HepG2 (cell line): ENCODE data around the gene CRISPLD2. TPM values are rescaled to one million over a fixed set of nuclear protein-coding genes. Genes with fewer than 3 reads are reported as not detected.
A peak's percentile ranks its signal among the peaks of the same experiment; 100 is the strongest.

Source experiments
- BCLAF1 ChIP-seq: fragments of 450-650 bp; IDR thresholded peaks from 2 replicates; pipeline ENCODE4 v1.6.1; 2017; ENCODE audit warnings: mild to moderate bottlenecking
- CERS6 ChIP-seq: sonication (generic); formaldehyde crosslinking; IDR thresholded peaks from 2 replicates; pipeline ENCODE4 v1.5.0; 2020; ENCODE audit warnings: missing genetic modification reagents
- WIZ ChIP-seq: sonication (generic); formaldehyde crosslinking; IDR thresholded peaks from 2 replicates; pipeline ENCODE4 v1.5.1; 2020; ENCODE audit warnings: mild to moderate bottlenecking, missing genetic modification reagents
- ZBTB37 ChIP-seq: sonication (generic); formaldehyde crosslinking; IDR thresholded peaks from 2 replicates; pipeline ENCODE4 v1.4.0; 2020; ENCODE audit warnings: mild to moderate bottlenecking, missing genetic modification reagents
- ZBTB43 ChIP-seq: sonication (generic); formaldehyde crosslinking; conservative IDR thresholded peaks from 2 replicates; pipeline ENCODE4 v1.4.0; 2020; ENCODE audit warnings: missing genetic modification reagents
- ZBTB7B ChIP-seq: sonication (generic); formaldehyde crosslinking; IDR thresholded peaks from 2 replicates; pipeline ENCODE4 v1.4.0; 2020; ENCODE audit warnings: missing genetic modification reagents
- ZFP36L1 ChIP-seq: sonication (generic); formaldehyde crosslinking; IDR thresholded peaks from 2 replicates; pipeline ENCODE4 v1.8.0; 2022; ENCODE audit warnings: mild to moderate bottlenecking, missing genetic modification reagents, moderate library complexity
- ZHX2 ChIP-seq, 2 experiments: sonication (generic) in 1 of 2; formaldehyde crosslinking in 1 of 2; IDR thresholded peaks; 2 replicates each; pipeline versions ENCODE4 v1.6.1 to v1.9.0; 2014 to 2022; ENCODE audit warnings: antibody characterized with exemption in 1 of 2, borderline replicate concordance in 1 of 2, inconsistent platforms in 1 of 2, low read depth in 1 of 2, missing genetic modification reagents in 1 of 2
- ZMYM3 ChIP-seq: sonication (generic); formaldehyde crosslinking; IDR thresholded peaks from 2 replicates; pipeline ENCODE4 v1.5.1; 2020; ENCODE audit warnings: mild to moderate bottlenecking, missing genetic modification reagents
- ZNF138 ChIP-seq: sonication (generic); formaldehyde crosslinking; IDR thresholded peaks from 2 replicates; pipeline ENCODE4 v1.5.0; 2020; ENCODE audit warnings: mild to moderate bottlenecking, low read depth, missing genetic modification reagents
- ZNF598 ChIP-seq: sonication (generic); formaldehyde crosslinking; IDR thresholded peaks from 2 replicates; pipeline ENCODE4 v1.5.1; 2020; ENCODE audit warnings: mild to moderate bottlenecking, missing genetic modification reagents, borderline replicate concordance
- polyA plus RNA-seq, 8 experiments: library from polyadenylated mRNA; depleted of rRNA in 3 of 8; stranded (reverse) in 7 of 8; unstranded in 1 of 8; fragments of >200 nt; fragmentation: Illumina TruSeq in 4 of 8; extraction: Trizol in 4 of 8; gene quantifications; 2 replicates each; pipeline versions ENCODE4 v1.2.1 to v1.2.3, GENCODE V29; 2011 to 2016; ENCODE audit warnings: low read depth in 4 of 8, missing spikeins in 1 of 8, mixed read lengths in 1 of 8; ENCODE audit not compliant: insufficient read depth in 1 of 8
- total RNA-seq, 5 experiments: library from RNA; depleted of rRNA; stranded (reverse); fragments of >200 nt; fragmentation: Illumina TruSeq; extraction: Trizol; gene quantifications; 2 replicates each; pipeline ENCODE4 v1.2.3, GENCODE V29; 2016; ENCODE audit warnings: low read depth in 1 of 5

Gene CRISPLD2
- total and polyA plus RNA-seq, 2 of the 13 experiments (the other 11 are each of a cell fraction or from before 2014, with no cell fraction given): 0.04 to 0.31 TPM

GRCh38 chr16:84816023-84816422 is 3.8 kb upstream of the CRISPLD2 start (continued):
- TF ChIP-seq BCLAF1: no peak
- TF ChIP-seq ZBTB7B (CRISPR knock-in tag): 0 out of 2 replicates have a peak, but pooled peaks have one; percentile 36
- TF ChIP-seq ZBTB43 (CRISPR knock-in tag): no peak
- TF ChIP-seq ZNF138 (CRISPR knock-in tag): no peak
- TF ChIP-seq WIZ: no peak
- peak; percentile 91 for TF ChIP-seq ZMYM3 (CRISPR knock-in tag)
- TF ChIP-seq ZFP36L1 (CRISPR knock-in tag): no peak
- no peak for TF ChIP-seq ZBTB37 (CRISPR knock-in tag)
- 0 out of 2 replicates have a peak, but pooled peaks have one; percentile 21 for TF ChIP-seq ZHX2 (IDR thresholded peaks at IDR 0.05; ENCODE audit: low read depth)
- no peak for TF ChIP-seq ZHX2 (CRISPR knock-in tag; IDR thresholded peaks at IDR 0.05; ENCODE audit: borderline replicate concordance)
- TF ChIP-seq CERS6 (CRISPR knock-in tag): no peak
- no peak for TF ChIP-seq ZNF598 (CRISPR knock-in tag)
